Kidney (tissue), 14 donors: ENCODE measurements around the gene PSEN1. TPM values are rescaled to one million over a fixed set of nuclear protein-coding genes. Genes with fewer than 3 reads are reported as not detected.

Experiments
- DNase-seq, 5 donors: peaks; one replicate each; pipeline ENCODE4 v3.0.0-alpha.2; 2013 to 2020
- FAIRE-seq: peaks from 2 replicates; lab custom pipeline; 2012; peaks lifted over from hg19 to GRCh38; lab: Jason Lieb, UNC
- H3K27ac ChIP-seq, 2 donors: one replicate each; pipeline ENCODE4 v1.7.0; 2013; ENCODE audit warnings: low read depth in 2 of 2, low read length in 2 of 2, inconsistent platforms in 1 of 2
- H3K27me3 ChIP-seq: one replicate; pipeline ENCODE4 v1.7.1; 2013; ENCODE audit warnings: low read length, inconsistent platforms; ENCODE audit not compliant: control insufficient read depth, insufficient read depth
- H3K36me3 ChIP-seq, 3 donors: one replicate each; pipeline versions ENCODE4 v1.7.0 to v1.7.1; 2013; ENCODE audit warnings: low read length in 3 of 3, control low read depth in 1 of 3, inconsistent platforms in 1 of 3; ENCODE audit not compliant: insufficient read depth in 3 of 3, control insufficient read depth in 2 of 3
- H3K4me1 ChIP-seq, 3 donors: one replicate each; pipeline versions ENCODE4 v1.7.0 to v1.7.1; 2013; ENCODE audit warnings: low read length in 3 of 3, inconsistent platforms in 1 of 3, low read depth in 1 of 3; ENCODE audit not compliant: control insufficient read depth in 2 of 3, insufficient read depth in 2 of 3
- H3K4me3 ChIP-seq, 3 donors: one replicate each; pipeline versions ENCODE4 v1.7.0 to v1.8.1; 2013; ENCODE audit warnings: low read length in 3 of 3, control low read depth in 1 of 3, inconsistent platforms in 1 of 3
- H3K9ac ChIP-seq, 3 donors: one replicate each; pipeline versions ENCODE4 v1.7.0 to v1.7.1; 2013; ENCODE audit warnings: low read length in 3 of 3, control low read depth in 1 of 3, inconsistent platforms in 1 of 3
- H3K9me3 ChIP-seq, 3 donors: one replicate each; pipeline versions ENCODE4 v1.7.0 to v1.7.1; 2013; ENCODE audit warnings: low read length in 3 of 3, control low read depth in 1 of 3, inconsistent platforms in 1 of 3; ENCODE audit not compliant: control insufficient read depth in 2 of 3, insufficient read depth in 1 of 3
- intact Hi-C: fragments of 100-400 bp; cut with DNase I; formaldehyde crosslinking; loops from one replicate; pipeline ENCODE4 v1.11.1; 2022
- polyA plus RNA-seq: library from polyadenylated mRNA; stranded (reverse); fragments of 350-450 nt; fragmentation: Illumina TruSeq; extraction: RNeasy Lipid Tissue Mini Kit (QIAGEN cat#74804); gene quantifications from one replicate; pipeline ENCODE4 v1.2.3, GENCODE V29; 2014; ENCODE audit warnings: low read depth, low replicate concordance; ENCODE audit not compliant: insufficient read depth
- total RNA-seq: library from RNA; stranded (reverse); fragmentation: NEBNext Ultra II Directional; extraction: Animal tissue kit (Norgen Biotek cat#: 25700); gene quantifications from one replicate; pipeline ENCODE4 v1.2.1, GENCODE V29; 2021
- TF ChIP-seq, protein P1 (sequence below): IDR thresholded peaks from 3 replicates; pipeline ENCODE4 v1.5.1; 2012; ENCODE audit warnings: mild to moderate bottlenecking, moderate library complexity, borderline replicate concordance; ENCODE audit not compliant: insufficient read depth; ENCODE audit errors: extremely low read depth
- donor health status: control.
- donor health status: control.
- donor health status: control.
- donor health status: control.
- donor health status: control.
- donor health status: DM: yes; HTN: yes; CAD: no.
- donor health status: Normal renal cell carcinoma (clear cell type).

Gene PSEN1
- total and polyA plus RNA-seq, 2 donors from 2014 or later = 33.5 to 68.6 TPM

DNA sequence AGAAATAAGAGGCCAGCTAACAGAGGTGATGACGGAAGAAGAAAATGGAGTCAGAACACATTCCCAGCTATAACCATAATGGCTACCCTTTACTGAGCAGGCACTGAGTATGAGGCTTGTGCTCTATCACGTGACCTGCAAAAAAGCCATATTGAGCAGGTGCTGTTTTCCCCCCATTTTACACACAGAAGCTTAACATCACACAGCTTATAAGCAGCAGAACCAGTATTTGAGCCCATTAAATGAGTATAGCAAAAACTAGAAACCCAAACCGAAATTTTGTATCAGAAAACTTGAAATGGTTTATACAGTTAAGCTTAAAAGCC lies 129.4 kb downstream of the PSEN1 start:
- Histone ChIP-seq H3K9ac (no peak overlapping the region), H3K4me3 (no peak overlapping the region), H3K27ac (no peak overlapping the region), H3K27me3 (no peaks in the 10 kb centered on the region), H3K4me1 (peaks cover 0 to 16% (median 11%) of the 10 kb centered on the region in 3 donors), H3K9me3 (no peaks in the 10 kb centered on the region), H3K36me3 (peaks cover 0 to 11% (median 10%) of the 10 kb centered on the region in 3 donors)
- intact Hi-C loops = no loop called here
- TF ChIP-seq, protein P1, sequence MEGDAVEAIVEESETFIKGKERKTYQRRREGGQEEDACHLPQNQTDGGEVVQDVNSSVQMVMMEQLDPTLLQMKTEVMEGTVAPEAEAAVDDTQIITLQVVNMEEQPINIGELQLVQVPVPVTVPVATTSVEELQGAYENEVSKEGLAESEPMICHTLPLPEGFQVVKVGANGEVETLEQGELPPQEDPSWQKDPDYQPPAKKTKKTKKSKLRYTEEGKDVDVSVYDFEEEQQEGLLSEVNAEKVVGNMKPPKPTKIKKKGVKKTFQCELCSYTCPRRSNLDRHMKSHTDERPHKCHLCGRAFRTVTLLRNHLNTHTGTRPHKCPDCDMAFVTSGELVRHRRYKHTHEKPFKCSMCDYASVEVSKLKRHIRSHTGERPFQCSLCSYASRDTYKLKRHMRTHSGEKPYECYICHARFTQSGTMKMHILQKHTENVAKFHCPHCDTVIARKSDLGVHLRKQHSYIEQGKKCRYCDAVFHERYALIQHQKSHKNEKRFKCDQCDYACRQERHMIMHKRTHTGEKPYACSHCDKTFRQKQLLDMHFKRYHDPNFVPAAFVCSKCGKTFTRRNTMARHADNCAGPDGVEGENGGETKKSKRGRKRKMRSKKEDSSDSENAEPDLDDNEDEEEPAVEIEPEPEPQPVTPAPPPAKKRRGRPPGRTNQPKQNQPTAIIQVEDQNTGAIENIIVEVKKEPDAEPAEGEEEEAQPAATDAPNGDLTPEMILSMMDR = no peak
- DNase-seq (no peak), FAIRE-seq (no peak)

DNA sequence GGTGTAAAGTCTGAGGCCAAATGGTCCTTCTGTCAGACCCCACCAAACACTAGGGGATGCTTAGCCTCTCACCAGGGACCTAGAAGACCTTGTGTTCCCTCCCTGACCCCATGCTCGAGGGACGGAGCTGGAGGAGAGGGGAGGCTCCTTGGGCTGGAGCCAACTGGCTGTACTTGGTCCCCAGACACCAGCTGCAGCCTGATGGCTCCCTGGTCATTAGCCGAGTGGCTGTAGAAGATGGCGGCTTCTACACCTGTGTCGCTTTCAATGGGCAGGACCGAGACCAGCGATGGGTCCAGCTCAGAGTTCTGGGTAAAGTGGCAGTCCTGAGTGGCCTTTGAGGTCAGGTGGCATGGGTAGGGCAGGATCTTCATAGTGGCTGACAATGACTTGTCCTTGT lies 130.0 kb downstream of the PSEN1 start:
- Histone ChIP-seq H3K27ac (no peak overlapping the region), H3K9ac (no peak overlapping the region), H3K4me3 (no peak overlapping the region), H3K4me1 (peaks cover 0 to 13% (median 11%) of the 10 kb centered on the region in 3 donors), H3K9me3 (no peaks in the 10 kb centered on the region), H3K27me3 (no peaks in the 10 kb centered on the region), H3K36me3 (peaks cover 0 to 11% (median 10%) of the 10 kb centered on the region in 3 donors)
- TF ChIP-seq, protein P1 = no peak
- DNase-seq (peak in 1 of 5 donors; percentile 29), FAIRE-seq (no peak)
- intact Hi-C loops = no loop called here

- Histone ChIP-seq H3K9ac (no peak overlapping the region), H3K9me3 (no peaks in the 10 kb centered on the region), H3K4me1 (peaks cover 0 to 13% (median 11%) of the 10 kb centered on the region in 3 donors), H3K4me3 (no peak overlapping the region), H3K27ac (no peak overlapping the region), H3K27me3 (no peaks in the 10 kb centered on the region), H3K36me3 (peaks cover 0 to 13% (median 12%) of the 10 kb centered on the region in 3 donors)
- intact Hi-C loops = no loop called here
- no peak for DNase-seq
- no peak for FAIRE-seq
- TF ChIP-seq, protein P1 = no peak
These were observed 131.2 kb downstream of the PSEN1 start for GRCh38 chr14:73267474-73267873.
